HG03196 (cell line): Measurements from ENCODE around the gene AHI1.
"Not testable (repeated sequence)": the region's sequence is repeated elsewhere in the genome, so short reads cannot be mapped to it uniquely, and the experiment has no call there.

Experiments used
- ATAC-seq: cut with Tn5 transposase; IDR thresholded peaks from one replicate; pipeline ENCODE4 v1.9.1; 2021; ENCODE audit not compliant: unreplicated experiment

AHI1 gene

GRCh38 chr6:135268740-135269139 lies 228.8 kb downstream of the AHI1 start:
- ATAC-seq: no peak

- ATAC-seq: no peak
These were observed 229.3 kb downstream of the AHI1 start for GRCh38 chr6:135268263-135268662.

DNA sequence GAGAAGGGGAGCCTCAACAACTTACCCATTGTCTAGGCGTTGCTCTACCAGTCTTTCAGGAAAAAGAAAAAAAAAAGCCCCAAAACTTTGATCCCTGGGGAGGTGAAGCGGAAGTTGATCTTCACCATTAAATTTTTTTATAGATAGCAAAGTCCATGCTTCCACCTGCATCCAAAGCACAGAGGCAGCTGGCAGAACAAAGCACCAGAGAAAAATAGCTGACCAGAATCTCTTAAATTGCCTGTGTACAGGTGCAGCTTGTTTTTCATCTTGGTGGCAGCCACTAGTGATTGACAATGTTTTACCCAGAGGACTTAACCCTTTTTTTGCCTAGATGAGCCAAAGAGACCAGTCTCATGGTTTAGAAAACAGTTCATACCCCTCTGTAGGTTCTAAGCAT lies 230.5 kb downstream of the AHI1 start:
- no peak for ATAC-seq

DNA sequence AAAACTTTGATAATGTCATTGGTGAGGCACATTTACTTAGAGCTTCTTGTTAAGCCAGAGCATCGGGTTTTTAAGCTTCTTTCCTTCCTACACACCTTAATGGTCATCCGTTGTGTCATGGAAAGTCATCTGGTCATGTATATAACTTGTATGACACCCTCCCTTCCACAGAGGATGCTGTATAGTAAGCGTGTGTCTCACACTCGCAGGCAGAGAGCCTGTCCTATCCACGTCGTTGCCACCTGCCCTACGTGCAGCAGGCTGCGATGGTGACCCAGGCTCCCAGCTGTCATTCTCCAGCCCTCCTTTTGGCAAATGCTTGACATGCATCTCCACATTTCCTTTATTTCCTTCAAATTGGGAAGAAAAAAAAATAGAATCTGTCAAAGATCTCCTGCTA lies 230.9 kb downstream of the AHI1 start:
- no peak for ATAC-seq

DNA sequence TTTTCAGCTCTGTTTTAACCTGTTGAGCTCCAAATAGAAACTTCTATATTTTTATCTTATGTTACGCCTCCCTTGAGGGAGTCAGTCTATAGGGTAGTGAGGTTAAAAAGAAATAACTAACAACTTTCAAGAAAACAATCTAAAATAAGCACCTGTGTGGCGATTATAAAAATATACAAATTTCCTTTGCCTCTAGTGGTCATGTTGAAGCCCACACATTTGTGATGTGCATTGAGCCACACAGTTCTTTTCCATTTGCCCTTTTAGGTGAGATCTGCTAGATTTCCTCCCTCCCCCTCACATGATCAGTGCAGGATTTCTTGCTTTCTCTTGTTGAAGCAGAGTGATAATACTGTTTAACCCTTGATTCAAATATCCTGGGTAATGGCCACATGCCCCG lies 232.3 kb downstream of the AHI1 start:
- ATAC-seq: no peak

GRCh38 chr6:135261872-135262725 lies 235.4 kb downstream of the AHI1 start:
- no peak for ATAC-seq

DNA sequence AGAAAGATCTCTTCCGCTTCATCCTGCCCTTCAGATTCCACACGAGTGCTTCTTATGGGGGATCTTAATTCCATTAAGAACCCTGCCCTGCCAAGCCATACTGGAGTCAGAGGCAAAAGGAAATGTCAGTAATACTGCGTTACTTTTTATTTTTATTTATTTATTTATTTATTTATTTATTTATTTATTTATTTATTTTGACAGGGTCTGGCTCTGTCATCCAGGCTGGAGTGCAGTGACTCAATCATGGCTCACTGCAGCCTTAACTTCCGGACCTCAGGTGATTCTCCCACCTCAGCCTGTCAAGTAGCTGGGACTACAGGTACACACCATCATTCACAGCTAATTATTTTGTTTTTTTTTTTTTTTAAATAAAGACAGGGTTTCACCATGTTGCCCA lies 236.9 kb downstream of the AHI1 start:
- ATAC-seq: no peak

GRCh38 chr6:135258970-135259369 lies 238.6 kb downstream of the AHI1 start:
- ATAC-seq: no peak

- no peak for ATAC-seq
These were observed 239.7 kb downstream of the AHI1 start for GRCh38 chr6:135257631-135258405.

- ATAC-seq: no peak
These were observed 240.7 kb downstream of the AHI1 start for GRCh38 chr6:135256866-135257265.

- ATAC-seq: no peak
These were observed 243.1 kb downstream of the AHI1 start for GRCh38 chr6:135254471-135254870.

GRCh38 chr6:135251498-135252441 lies 245.8 kb downstream of the AHI1 start:
- ATAC-seq: no peak

DNA sequence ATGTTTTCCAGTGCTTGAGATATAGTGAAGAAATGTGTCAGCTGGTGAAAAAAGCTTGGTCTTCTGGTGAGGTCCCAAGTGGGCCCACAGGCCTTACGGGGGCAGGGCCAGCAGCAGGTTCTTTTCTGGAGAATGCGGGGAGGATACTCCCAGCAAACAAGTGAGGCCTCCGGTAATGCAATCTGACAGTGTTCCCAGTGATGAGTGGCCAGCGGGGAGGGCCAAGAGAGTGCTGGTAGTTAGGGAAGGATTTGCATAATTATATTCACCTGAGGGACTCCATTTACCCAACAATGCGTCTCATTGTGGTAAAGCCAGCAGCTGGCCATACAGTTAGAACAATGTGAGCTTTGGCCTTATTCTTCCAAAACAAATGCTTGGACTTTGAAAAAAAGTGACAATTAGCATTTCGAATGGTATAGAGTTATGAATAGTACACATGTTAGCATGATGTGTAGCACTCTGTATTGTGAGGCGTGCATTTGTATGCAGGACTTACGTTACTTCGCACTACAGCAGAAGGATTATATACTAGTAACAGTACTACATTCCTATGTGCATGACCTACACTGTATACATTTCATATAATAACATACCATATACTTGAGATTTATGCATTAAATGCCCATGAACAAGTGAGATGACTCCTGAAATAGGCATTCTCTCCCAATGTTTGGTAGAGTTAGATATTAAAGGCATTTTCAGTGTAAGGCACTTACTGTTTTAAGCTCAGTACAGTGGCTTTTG lies 246.6 kb downstream of the AHI1 start:
- no peak for ATAC-seq

DNA sequence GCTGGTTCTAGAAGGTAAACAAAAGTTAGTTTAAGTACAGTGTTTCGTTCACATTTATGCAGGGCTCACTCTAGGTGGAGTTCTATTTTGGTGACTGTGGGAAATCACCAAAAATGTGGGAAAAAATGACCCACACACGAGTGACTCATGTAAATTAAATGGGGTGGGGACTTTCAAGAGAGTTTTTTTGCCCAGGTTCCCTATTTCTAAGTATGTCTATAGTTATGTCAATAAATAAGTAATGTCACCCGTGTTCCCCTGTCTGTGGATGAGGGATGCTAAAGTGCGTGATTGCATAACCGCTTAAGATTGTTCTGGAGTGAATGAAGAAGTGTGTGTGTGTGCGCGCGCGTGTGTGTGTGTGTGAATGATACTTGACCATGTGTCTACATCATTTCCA lies 247.3 kb downstream of the AHI1 start:
- ATAC-seq: no peak

DNA sequence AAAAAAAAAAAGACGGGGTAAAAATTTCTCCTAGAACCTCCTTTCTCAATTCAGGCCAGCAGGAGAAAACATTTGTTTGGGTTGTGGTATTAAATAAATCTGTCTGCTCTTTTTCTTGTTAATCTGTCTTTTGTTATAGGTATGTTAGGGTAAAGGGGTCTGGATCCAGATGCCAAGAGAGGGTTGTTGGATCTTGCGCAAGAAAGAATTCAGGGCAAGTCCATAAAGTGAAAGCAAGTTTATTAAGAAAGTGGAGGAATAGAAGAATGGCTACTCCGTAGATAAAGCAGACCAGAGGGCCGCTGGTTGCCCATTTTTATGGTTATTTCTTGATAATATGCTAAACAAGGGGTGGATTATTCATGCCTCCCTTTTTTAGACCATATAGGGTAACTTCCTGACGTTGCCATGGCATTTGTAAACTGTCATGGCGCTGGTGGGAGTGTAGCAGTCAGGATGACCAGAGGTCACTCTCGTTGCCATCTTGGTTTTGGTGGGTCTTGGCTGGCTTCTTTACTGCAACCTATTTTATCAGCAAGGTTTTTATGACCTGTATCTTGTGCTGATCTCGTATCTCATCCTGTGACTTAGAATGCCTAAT lies 251.0 kb downstream of the AHI1 start:
- not testable (repeated sequence) for ATAC-seq

DNA sequence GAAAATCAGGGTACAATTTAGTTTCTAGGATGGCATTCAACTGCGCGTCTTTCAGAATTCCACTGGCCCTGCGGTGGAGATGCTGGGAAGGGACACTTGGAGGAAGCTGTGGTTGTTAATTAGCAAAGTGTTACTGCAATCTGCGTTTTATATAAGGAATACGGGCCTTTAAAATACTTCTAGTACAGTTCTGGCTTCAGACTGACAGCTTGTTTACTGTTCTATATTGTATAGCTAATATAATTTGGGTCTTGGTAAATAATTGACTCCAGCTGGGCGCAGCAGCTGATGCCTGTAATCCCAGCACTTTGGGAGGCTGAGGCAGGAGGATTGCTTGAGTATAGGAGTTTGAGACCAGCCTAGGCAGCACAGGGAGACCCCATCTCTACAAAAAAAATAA lies 252.7 kb downstream of the AHI1 start:
- no peak for ATAC-seq

- ATAC-seq: no peak
These were observed 253.4 kb downstream of the AHI1 start for GRCh38 chr6:135243871-135244796.

- no peak for ATAC-seq
These were observed 256.8 kb downstream of the AHI1 start for GRCh38 chr6:135240711-135241110.

DNA sequence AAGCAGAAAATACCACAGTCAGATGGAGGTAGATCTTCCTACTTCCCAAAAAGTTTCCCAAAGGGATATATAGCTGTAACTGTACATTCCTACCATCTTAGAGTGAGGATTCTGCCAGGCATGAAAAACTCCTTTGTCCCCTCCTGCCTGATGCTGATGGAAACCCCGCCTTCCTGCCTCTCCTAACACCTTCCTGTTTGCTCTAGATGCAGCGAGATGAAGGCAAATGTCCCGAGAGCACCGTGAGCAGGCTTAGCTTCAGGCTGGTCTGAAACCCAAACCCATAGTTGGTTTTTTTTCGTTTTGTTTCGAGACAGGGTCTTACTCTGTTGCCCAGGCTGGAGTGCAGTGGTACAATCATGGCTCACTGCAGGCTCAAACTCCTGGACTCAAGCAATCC lies 260.8 kb downstream of the AHI1 start:
- ATAC-seq: no peak
